H9 (cell line): ENCODE results near the gene PUDP. TPM values are rescaled to one million over a fixed set of nuclear protein-coding genes. Genes with fewer than 3 reads are reported as not detected.

Experiments used
- DNase-seq: peaks from one replicate; pipeline ENCODE4 v3.0.0-alpha.2; 2017
- H2AFZ ChIP-seq: one replicate; pipeline ENCODE4 v1.6.1; 2013; ENCODE audit warnings: mild to moderate bottlenecking, low read length, control low read depth, moderate library complexity
- H2AK5ac ChIP-seq: 2 replicates; pipeline ENCODE4 v1.6.1; 2013; ENCODE audit warnings: low read length, control low read depth, mixed read lengths; ENCODE audit not compliant: insufficient read length
- H2BK120ac ChIP-seq: one replicate; pipeline ENCODE4 v1.6.1; 2013; ENCODE audit warnings: low read depth, mild to moderate bottlenecking, low read length, control low read depth, inconsistent platforms; ENCODE audit not compliant: poor library complexity, severe bottlenecking
- H2BK12ac ChIP-seq: 2 replicates; pipeline ENCODE4 v1.6.1; 2013; ENCODE audit warnings: low read length, control low read depth, mixed read lengths, low read depth; ENCODE audit not compliant: insufficient read length
- H2BK15ac ChIP-seq: 2 replicates; pipeline ENCODE4 v1.6.1; 2013; ENCODE audit warnings: low read depth, low read length, control low read depth
- H2BK20ac ChIP-seq: one replicate; pipeline ENCODE4 v1.6.1; 2013; ENCODE audit warnings: low read depth, mild to moderate bottlenecking, low read length, control low read depth, inconsistent platforms; ENCODE audit not compliant: poor library complexity, severe bottlenecking
- H2BK5ac ChIP-seq: 2 replicates; pipeline ENCODE4 v1.6.1; 2013; ENCODE audit warnings: low read length, control low read depth, mixed read lengths; ENCODE audit not compliant: insufficient read length
- H3K14ac ChIP-seq: 2 replicates; pipeline ENCODE4 v1.6.1; 2013; ENCODE audit warnings: low read length, control low read depth; ENCODE audit not compliant: insufficient read depth
- H3K18ac ChIP-seq: 2 replicates; pipeline ENCODE4 v1.6.1; 2013; ENCODE audit warnings: low read depth, mild to moderate bottlenecking, mixed read lengths, low read length, control low read depth; ENCODE audit not compliant: insufficient read length
- H3K23ac ChIP-seq: 2 replicates; pipeline ENCODE4 v1.6.1; 2013; ENCODE audit warnings: low read length, control low read depth, mixed read lengths, low read depth; ENCODE audit not compliant: insufficient read length
- H3K23me2 ChIP-seq: 2 replicates; pipeline ENCODE4 v1.6.1; 2013; ENCODE audit warnings: low read depth, mild to moderate bottlenecking, mixed read lengths, low read length, control low read depth; ENCODE audit not compliant: insufficient read length, poor library complexity, severe bottlenecking
- H3K27ac ChIP-seq: 2 replicates; pipeline ENCODE4 v1.5.1; 2013; ENCODE audit warnings: low read length, control low read depth, mixed read lengths, low read depth; ENCODE audit not compliant: insufficient read length
- H3K27me3 ChIP-seq: 2 replicates; pipeline ENCODE4 v1.6.1; 2013; ENCODE audit warnings: low read length, control low read depth, inconsistent platforms; ENCODE audit not compliant: insufficient read depth
- H3K4ac ChIP-seq: 2 replicates; pipeline ENCODE4 v1.6.1; 2013; ENCODE audit warnings: low read depth, mild to moderate bottlenecking, control low read depth, inconsistent platforms, low read length, moderate library complexity
- H3K4me1 ChIP-seq: 2 replicates; pipeline ENCODE4 v1.6.1; 2013; ENCODE audit warnings: low read length, control low read depth, inconsistent platforms; ENCODE audit not compliant: insufficient read depth
- H3K4me2 ChIP-seq: 2 replicates; pipeline ENCODE4 v1.6.1; 2013; ENCODE audit warnings: low read length, control low read depth, mixed read lengths; ENCODE audit not compliant: insufficient read length, insufficient read depth
- H3K56ac ChIP-seq: 2 replicates; pipeline ENCODE4 v1.6.1; 2013; ENCODE audit warnings: low read depth, mild to moderate bottlenecking, mixed read lengths, low read length, control low read depth; ENCODE audit not compliant: insufficient read length
- H3K79me1 ChIP-seq: 2 replicates; pipeline ENCODE4 v1.6.1; 2013; ENCODE audit warnings: low read depth, mild to moderate bottlenecking, moderate library complexity, low read length, control low read depth, inconsistent platforms; ENCODE audit not compliant: insufficient read depth, poor library complexity, severe bottlenecking
- H3K79me2 ChIP-seq: 2 replicates; pipeline ENCODE4 v1.6.1; 2013; ENCODE audit warnings: low read length, control low read depth, inconsistent platforms; ENCODE audit not compliant: insufficient read depth
- H3K9ac ChIP-seq: 2 replicates; pipeline ENCODE4 v1.6.1; 2013; ENCODE audit warnings: low read length, control low read depth, mixed read lengths; ENCODE audit not compliant: insufficient read length; ENCODE audit errors: extremely low read depth
- H3K9me3 ChIP-seq: one replicate; pipeline ENCODE4 v1.6.1; 2013; ENCODE audit warnings: low read depth, low read length, inconsistent platforms; ENCODE audit not compliant: control insufficient read depth
- H3T11ph ChIP-seq: one replicate; pipeline ENCODE4 v1.6.1; 2013; ENCODE audit warnings: mild to moderate bottlenecking, low read length, control low read depth, inconsistent platforms
- H4K20me1 ChIP-seq: one replicate; pipeline ENCODE4 v1.6.1; 2013; ENCODE audit not compliant: control insufficient read depth, insufficient read length, insufficient read depth
- H4K5ac ChIP-seq: 2 replicates; pipeline ENCODE4 v1.6.1; 2013; ENCODE audit warnings: low read depth, mild to moderate bottlenecking, mixed read lengths, low read length, control low read depth; ENCODE audit not compliant: insufficient read length
- H4K8ac ChIP-seq: replicated peaks from 2 replicates; pipeline ENCODE4 v1.6.1; 2013; ENCODE audit warnings: low read length, control low read depth, mixed read lengths, low read depth; ENCODE audit not compliant: insufficient read length
- H4K91ac ChIP-seq: 2 replicates; pipeline ENCODE4 v1.6.1; 2013; ENCODE audit warnings: low read depth, mild to moderate bottlenecking, moderate library complexity, mixed read lengths, low read length, control low read depth; ENCODE audit not compliant: insufficient read length
- H3K27ac Mint-ChIP-seq, 3 experiments: 2 replicates in 2 of 3; 3 replicates in 1 of 3; pipeline ENCODE4 v1.8.0; 2020 to 2021; ENCODE audit warnings: mixed read lengths in 3 of 3, mild to moderate bottlenecking in 1 of 3, moderate library complexity in 1 of 3
- H3K27me3 Mint-ChIP-seq: 2 replicates; pipeline ENCODE4 v1.8.0; 2021; ENCODE audit warnings: low read depth, mild to moderate bottlenecking, moderate library complexity, mixed read lengths
- H3K36me3 Mint-ChIP-seq, 3 experiments: 2 replicates in 2 of 3; 3 replicates in 1 of 3; pipeline ENCODE4 v1.8.0; 2020 to 2021; ENCODE audit warnings: low read depth in 3 of 3, mixed read lengths in 3 of 3; ENCODE audit not compliant: insufficient read depth in 1 of 3
- H3K4me1 Mint-ChIP-seq, 2 experiments: 2 replicates each; pipeline ENCODE4 v1.8.0; 2020; ENCODE audit warnings: mixed read lengths in 2 of 2
- H3K4me3 Mint-ChIP-seq, 2 experiments: 2 replicates in 1 of 2; 3 replicates in 1 of 2; pipeline ENCODE4 v1.8.0; 2020 to 2021; ENCODE audit warnings: mild to moderate bottlenecking in 2 of 2, mixed read lengths in 2 of 2, moderate library complexity in 1 of 2
- H3K9me3 Mint-ChIP-seq, 2 experiments: 2 replicates in 1 of 2; 3 replicates in 1 of 2; pipeline ENCODE4 v1.8.0; 2020; ENCODE audit warnings: mild to moderate bottlenecking in 2 of 2, mixed read lengths in 2 of 2, moderate library complexity in 1 of 2
- WGBS: extraction: QIAGEN DNeasy Blood & Tissue Kit; methylation state at CpG from one replicate; pipeline ENCODE4 v1.1.7; 2013; ENCODE audit warnings: missing lambda C conversion rate, low lambda C conversion rate, mixed read lengths; ENCODE audit not compliant: insufficient read length; ENCODE audit errors: extremely low coverage; 5-methylcytosine and 5-hydroxymethylcytosine counted together
- total RNA-seq: library from RNA; stranded (reverse); gene quantifications from 2 replicates; pipeline ENCODE4 v1.2.1, GENCODE V29; 2021
- TF ChIP-seq, protein P1 (sequence below): fragments of 200-600 bp; sonication (generic); conservative IDR thresholded peaks from 3 replicates; pipeline ENCODE4 v1.8.0; 2021; ENCODE audit warnings: antibody characterized with exemption, mild to moderate bottlenecking

The PUDP gene
- total RNA-seq, 1 experiment from 2014 or later = 46.3 TPM

DNA sequence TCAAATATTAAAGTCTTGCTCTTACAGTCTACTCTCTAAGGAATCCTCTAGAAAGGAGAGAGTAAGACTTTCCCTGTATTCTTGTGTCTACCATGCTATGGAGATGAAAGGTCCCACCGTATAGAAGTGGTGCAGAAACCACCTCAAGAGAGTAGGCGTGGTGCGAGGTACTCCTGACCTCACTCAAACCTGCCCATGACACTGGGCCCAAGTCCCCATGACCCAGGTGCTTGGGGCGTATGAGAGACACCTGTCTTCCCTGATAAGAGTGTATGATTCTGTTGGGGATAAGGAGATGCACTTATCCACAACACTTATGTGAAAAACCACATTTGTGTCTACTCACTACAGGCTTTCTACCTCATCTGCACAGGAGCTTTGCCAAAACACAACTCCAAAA, 55.4 kb downstream of the PUDP start:
- peaks cover 21 to 24% of the 10 kb centered on the region in 2 experiments for H3K4me1 Mint-ChIP-seq

More for the DNA sequence above, 55.4 kb downstream of the PUDP start:
- TF ChIP-seq, protein P1, sequence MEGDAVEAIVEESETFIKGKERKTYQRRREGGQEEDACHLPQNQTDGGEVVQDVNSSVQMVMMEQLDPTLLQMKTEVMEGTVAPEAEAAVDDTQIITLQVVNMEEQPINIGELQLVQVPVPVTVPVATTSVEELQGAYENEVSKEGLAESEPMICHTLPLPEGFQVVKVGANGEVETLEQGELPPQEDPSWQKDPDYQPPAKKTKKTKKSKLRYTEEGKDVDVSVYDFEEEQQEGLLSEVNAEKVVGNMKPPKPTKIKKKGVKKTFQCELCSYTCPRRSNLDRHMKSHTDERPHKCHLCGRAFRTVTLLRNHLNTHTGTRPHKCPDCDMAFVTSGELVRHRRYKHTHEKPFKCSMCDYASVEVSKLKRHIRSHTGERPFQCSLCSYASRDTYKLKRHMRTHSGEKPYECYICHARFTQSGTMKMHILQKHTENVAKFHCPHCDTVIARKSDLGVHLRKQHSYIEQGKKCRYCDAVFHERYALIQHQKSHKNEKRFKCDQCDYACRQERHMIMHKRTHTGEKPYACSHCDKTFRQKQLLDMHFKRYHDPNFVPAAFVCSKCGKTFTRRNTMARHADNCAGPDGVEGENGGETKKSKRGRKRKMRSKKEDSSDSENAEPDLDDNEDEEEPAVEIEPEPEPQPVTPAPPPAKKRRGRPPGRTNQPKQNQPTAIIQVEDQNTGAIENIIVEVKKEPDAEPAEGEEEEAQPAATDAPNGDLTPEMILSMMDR = no peak
- WGBS = no CpG with 5 or more reads among the region's 4 CpGs
- DNase-seq = no peak
- Mint-ChIP-seq H3K27ac (no peak overlapping the region), H3K9me3 (no peaks in the 10 kb centered on the region; a peak in 1 of 5 replicates), H3K36me3 (peaks cover 3 to 5% (median 4%) of the 10 kb centered on the region in 3 experiments; a peak in 5 of 7 replicates), H3K4me3 (no peak overlapping the region), H3K27me3 (no peaks in the 10 kb centered on the region)
- Histone ChIP-seq H4K20me1 (no peaks in the 10 kb centered on the region), H4K8ac (no peak overlapping the region), H4K5ac (no peak overlapping the region), H3K18ac (no peak overlapping the region), H3K27me3 (no peaks in the 10 kb centered on the region), H2AK5ac (no peak overlapping the region), H3K4me2 (no peak overlapping the region), H3K14ac (no peak overlapping the region), H2BK120ac (no peak overlapping the region), H2BK12ac (no peak overlapping the region), H3K4me1 (peaks cover 2% of the 10 kb centered on the region; the same call in 1 of the 2 replicates), H3K27ac (no peak overlapping the region), H3K56ac (no peak overlapping the region), H3K79me1 (no peaks in the 10 kb centered on the region), H2AFZ (no peak overlapping the region), H3K9ac (no peak overlapping the region), H2BK15ac (no peak overlapping the region), H3K9me3 (no peaks in the 10 kb centered on the region), H4K91ac (no peak overlapping the region), H3K4ac (no peak overlapping the region), H2BK5ac (no peak overlapping the region), H3K23ac (no peak overlapping the region), H3K79me2 (no peaks in the 10 kb centered on the region), H3T11ph (no peak overlapping the region), H3K23me2 (no peaks in the 10 kb centered on the region), H2BK20ac (no peak overlapping the region)
